GM19351 (cell line): ENCODE results near the gene CUEDC1.
"Not testable (repeated sequence)": the region's sequence is repeated elsewhere in the genome, so short reads cannot be mapped to it uniquely, and the experiment has no call there.

Source experiments
- ATAC-seq: cut with Tn5 transposase; IDR thresholded peaks from one replicate; pipeline ENCODE4 v1.9.1; 2021; ENCODE audit warnings: mild to moderate bottlenecking, moderate library complexity; ENCODE audit not compliant: unreplicated experiment

Gene CUEDC1

DNA sequence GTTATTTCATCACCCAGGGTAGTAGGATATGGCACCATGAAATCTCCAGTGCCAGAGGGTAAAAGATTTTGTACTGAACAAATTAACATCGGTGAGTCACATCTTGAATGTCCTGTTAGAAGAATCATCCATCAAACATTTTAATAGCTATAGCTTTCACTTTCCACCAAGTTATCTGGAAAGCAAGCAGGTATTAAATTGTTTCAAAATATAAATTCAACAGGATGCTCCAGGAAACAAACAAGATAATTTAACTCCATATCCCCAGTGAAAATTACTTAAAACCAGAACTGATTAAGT lies 30.4 kb upstream of the CUEDC1 start:
- no peak for ATAC-seq

GRCh38 chr17:57984936-57985674 lies 29.9 kb upstream of the CUEDC1 start:
- no peak for ATAC-seq

DNA sequence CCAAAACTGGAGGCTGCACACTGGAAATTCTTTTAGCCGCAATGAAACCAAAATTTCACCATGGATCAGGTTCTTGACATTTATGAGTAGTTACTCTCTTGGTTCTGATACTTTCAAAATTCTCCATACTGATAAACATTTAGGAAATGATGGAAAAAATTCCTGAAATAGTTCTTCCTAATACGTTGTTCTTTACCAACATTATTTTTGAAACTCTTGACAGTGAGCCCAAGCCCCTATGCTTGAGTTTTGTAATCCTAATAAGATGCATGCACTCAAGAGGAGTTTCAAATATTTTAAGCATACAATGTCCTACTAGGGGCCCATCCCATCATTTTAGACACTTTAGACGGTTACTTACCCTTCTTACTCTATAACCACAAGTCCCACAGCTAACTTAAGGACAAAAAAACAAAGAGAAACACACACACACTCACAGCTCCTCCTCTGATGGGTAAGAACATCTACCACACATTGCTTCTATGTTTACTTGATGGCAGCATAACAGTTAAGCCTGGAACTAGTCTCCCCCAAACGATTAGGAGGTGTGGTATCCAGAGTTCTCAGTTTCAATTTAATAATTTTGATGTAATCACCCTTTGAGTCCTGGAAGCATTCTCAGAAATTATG lies 29.2 kb upstream of the CUEDC1 start:
- no peak for ATAC-seq

- ATAC-seq, result no peak
These were observed 28.2 kb upstream of the CUEDC1 start for GRCh38 chr17:57983446-57983845.

- ATAC-seq, result no peak
These were observed 27.4 kb upstream of the CUEDC1 start for GRCh38 chr17:57982452-57983170.

DNA sequence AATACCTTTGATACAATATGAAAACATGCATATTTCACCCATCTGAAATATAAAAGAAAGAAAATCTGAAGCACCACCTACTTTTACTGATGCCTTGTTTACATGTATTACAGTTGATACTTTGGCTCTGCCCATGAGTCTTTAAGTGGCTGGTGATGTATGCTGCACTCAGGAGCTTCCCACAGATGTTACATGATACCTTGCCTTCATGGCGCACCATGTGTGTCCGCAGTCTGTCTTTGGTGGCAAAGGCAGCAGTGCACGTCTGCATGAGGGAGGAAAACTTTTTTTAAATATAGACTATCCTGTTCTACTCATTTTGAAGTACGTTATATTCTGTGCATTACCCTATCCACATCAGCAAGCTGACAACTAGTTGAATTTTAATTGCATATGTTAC lies 25.3 kb upstream of the CUEDC1 start:
- no peak for ATAC-seq

- no peak for ATAC-seq
These were observed 23.9 kb upstream of the CUEDC1 start for GRCh38 chr17:57979076-57979475.

- ATAC-seq, result no peak
These were observed 21.4 kb upstream of the CUEDC1 start for GRCh38 chr17:57976594-57976993.

GRCh38 chr17:57975044-57975443 lies 19.8 kb upstream of the CUEDC1 start:
- ATAC-seq, result no peak

GRCh38 chr17:57974053-57974824 lies 19.0 kb upstream of the CUEDC1 start:
- not testable (repeated sequence) for ATAC-seq

DNA sequence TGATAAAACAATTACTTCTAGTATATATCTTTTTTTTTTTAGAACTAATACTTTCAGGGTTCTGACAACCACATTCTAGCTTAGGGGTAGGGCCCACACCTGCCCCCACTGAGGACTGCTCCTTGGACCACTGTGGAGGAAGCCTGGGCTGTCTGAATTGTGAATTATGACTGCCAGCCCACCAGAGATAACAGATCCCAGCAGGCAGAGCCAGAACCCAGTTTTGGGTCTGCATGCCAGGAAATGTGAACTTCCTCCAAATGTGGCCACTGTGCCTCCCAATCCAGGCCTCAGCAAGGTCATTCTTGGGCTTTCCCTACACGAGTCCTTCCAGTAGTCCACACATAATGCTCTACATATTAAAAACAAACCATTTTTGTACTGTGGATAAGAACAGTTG lies 16.9 kb upstream of the CUEDC1 start:
- no peak for ATAC-seq

- ATAC-seq, result no peak
These were observed 16.4 kb upstream of the CUEDC1 start for GRCh38 chr17:57971572-57971971.

GRCh38 chr17:57970710-57971109 lies 15.5 kb upstream of the CUEDC1 start:
- no peak for ATAC-seq

- ATAC-seq, result no peak
These were observed 13.2 kb upstream of the CUEDC1 start for GRCh38 chr17:57968456-57968855.

DNA sequence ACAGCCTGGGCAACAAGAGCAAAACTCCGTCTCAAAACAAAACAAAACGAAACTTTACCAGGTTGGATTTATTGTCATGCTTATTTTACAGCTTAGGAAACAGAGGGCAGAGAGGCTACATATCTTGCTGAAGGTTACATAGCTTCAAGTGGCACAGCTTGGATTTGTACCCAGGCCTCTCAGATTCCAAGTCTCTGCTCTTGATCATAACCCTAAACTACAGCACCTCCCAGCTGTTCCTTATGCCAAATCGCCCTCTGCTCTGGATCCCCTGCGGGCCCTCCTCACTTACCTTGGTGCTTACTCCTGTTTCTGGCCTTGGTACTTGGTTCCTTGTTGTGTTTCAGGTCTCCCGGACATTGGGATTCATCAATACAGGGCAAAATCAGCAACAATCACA lies 11.7 kb upstream of the CUEDC1 start:
- no peak for ATAC-seq

DNA sequence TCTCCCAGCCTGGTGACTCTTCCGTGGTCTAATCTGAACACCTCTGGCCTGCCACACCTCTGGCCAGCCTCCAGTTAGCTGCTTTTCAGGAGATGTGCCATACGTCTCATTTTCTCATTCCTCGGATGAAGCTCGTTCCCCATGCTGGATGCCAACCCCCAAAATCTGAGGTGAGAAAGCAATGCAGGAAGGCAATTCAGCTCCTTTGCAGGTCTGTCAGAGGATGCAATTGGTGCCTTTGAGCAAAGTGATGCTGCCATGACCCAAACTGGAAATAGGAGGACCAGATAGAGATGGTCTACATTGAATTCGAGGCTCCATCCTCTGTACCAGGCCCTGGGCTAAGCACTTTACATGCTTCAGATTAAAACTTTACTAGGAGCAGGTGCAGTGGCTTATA lies 11.0 kb upstream of the CUEDC1 start:
- ATAC-seq, result no peak

DNA sequence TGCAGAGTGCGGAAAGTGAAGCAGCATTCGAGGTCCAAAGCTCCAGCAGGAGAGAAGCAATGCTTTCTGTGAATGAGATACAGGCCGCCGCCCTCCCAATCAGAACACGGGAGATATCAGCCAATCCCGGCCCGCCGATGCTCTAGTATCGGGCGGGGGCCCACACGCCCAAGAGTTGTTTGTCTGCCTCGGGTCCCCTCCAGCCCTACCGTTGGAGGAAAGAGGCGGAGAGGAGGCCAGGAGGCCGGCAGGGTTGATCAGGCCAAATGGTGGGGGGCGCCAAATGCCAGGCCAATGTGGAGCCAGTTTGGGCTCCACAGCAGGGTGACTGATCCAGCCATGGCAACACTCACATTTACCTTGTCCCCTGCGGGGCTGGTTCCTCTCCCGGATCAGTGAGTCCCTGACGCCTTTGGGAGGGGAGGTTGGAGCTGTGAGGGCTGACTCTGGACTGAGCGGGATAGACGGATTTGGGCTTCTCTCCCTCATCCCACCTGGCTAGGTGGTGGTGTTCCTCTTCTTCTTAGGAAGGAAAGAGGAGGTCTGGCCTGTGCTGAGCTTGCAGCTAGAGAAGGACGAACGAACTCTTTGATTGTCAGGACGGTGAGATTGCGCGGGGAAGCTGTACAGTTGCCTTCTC lies 10.4 kb upstream of the CUEDC1 start:
- ATAC-seq, result no peak

GRCh38 chr17:57963149-57963511 lies 7.9 kb upstream of the CUEDC1 start:
- no peak for ATAC-seq

GRCh38 chr17:57962279-57963148 lies 7.3 kb upstream of the CUEDC1 start:
- no peak for ATAC-seq

DNA sequence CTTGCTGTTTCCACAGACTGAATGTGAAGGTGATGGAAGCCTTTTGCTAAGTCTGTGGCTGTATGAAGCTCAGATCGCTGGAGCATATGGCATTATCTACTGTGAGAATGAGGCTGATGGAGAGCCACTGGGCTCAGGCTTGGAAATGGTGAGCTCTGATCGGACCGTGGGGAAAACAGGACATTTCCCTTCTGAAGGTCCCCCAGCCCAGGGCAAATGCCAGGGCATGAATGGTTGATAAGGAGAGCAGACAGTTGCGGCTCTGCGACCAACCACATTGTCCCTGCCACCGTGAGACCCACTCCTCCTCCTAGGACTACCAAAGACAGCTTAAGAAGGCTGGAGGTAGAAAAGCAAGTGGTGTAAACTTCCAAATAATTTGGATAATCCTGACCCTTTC lies 4.7 kb upstream of the CUEDC1 start:
- no peak for ATAC-seq
